Small intestine (tissue), 7 donors: Measurements from ENCODE around the gene NKX6-2. TPM values are rescaled to one million over a fixed set of nuclear protein-coding genes. Genes with fewer than 3 reads are reported as not detected.

Source experiments
- DNase-seq, 2 donors: peaks; one replicate each; pipeline versions ENCODE4 v3.0.0 to v3.0.0-alpha.2; 2013
- FAIRE-seq: peaks from 2 replicates; lab custom pipeline; 2012; peaks lifted over from hg19 to GRCh38; lab: Jason Lieb, UNC
- H3K27ac ChIP-seq, 3 donors: one replicate each; pipeline ENCODE4 v1.5.1; 2013; ENCODE audit warnings: low read length in 2 of 3, mild to moderate bottlenecking in 2 of 3, control low read depth in 1 of 3, inconsistent platforms in 1 of 3, low read depth in 1 of 3, moderate library complexity in 1 of 3
- H3K27me3 ChIP-seq, 3 donors: one replicate each; pipeline ENCODE4 v1.6.1; 2013; ENCODE audit warnings: low read length in 3 of 3, inconsistent platforms in 1 of 3; ENCODE audit not compliant: control insufficient read depth in 3 of 3, insufficient read depth in 3 of 3
- H3K36me3 ChIP-seq, 3 donors: one replicate each; pipeline ENCODE4 v1.6.1; 2013; ENCODE audit warnings: low read length in 3 of 3, inconsistent platforms in 1 of 3, low read depth in 1 of 3, mild to moderate bottlenecking in 1 of 3, moderate library complexity in 1 of 3; ENCODE audit not compliant: control insufficient read depth in 3 of 3, insufficient read depth in 2 of 3
- H3K4me1 ChIP-seq, 3 donors: one replicate each; pipeline ENCODE4 v1.6.1; 2013; ENCODE audit warnings: low read length in 2 of 3, inconsistent platforms in 1 of 3, low read depth in 1 of 3, mild to moderate bottlenecking in 1 of 3, moderate library complexity in 1 of 3; ENCODE audit not compliant: control insufficient read depth in 3 of 3, insufficient read depth in 2 of 3
- H3K4me3 ChIP-seq, 3 donors: one replicate each; pipeline ENCODE4 v1.5.1; 2013; ENCODE audit warnings: low read length in 3 of 3, control low read depth in 1 of 3, inconsistent platforms in 1 of 3, low read depth in 1 of 3, mild to moderate bottlenecking in 1 of 3, moderate library complexity in 1 of 3
- H3K9me3 ChIP-seq, 2 donors: one replicate each; pipeline ENCODE4 v1.6.1; 2013; ENCODE audit warnings: low read depth in 1 of 2, low read length in 1 of 2; ENCODE audit not compliant: control insufficient read depth in 2 of 2, insufficient read depth in 1 of 2
- WGBS, 3 donors: extraction: QIAGEN DNeasy Blood & Tissue Kit; methylation state at CpG; one replicate each; pipeline ENCODE4 v1.1.7; 2013; 5-methylcytosine and 5-hydroxymethylcytosine counted together
- polyA plus RNA-seq, 4 donors: library from polyadenylated mRNA; stranded (reverse) in 3 of 4; unstranded in 1 of 4; fragments of 200-250 nt in 3 of 4; fragments of 120-200 nt in 1 of 4; gene quantifications; one replicate each; pipeline versions ENCODE4 v1.2.1 to v1.2.3, GENCODE V29; 2013
- donor health status: healthy with polysubstance abuse.
- donor health status: control.
- donor health status: control.
- donor health status: Bipolar disorder and iron deficiency.
- donor health status: healthy.

NKX6-2 gene
- polyA plus RNA-seq, 4 donors, result 0.03 to 0.07 TPM; not detected in 2

DNA sequence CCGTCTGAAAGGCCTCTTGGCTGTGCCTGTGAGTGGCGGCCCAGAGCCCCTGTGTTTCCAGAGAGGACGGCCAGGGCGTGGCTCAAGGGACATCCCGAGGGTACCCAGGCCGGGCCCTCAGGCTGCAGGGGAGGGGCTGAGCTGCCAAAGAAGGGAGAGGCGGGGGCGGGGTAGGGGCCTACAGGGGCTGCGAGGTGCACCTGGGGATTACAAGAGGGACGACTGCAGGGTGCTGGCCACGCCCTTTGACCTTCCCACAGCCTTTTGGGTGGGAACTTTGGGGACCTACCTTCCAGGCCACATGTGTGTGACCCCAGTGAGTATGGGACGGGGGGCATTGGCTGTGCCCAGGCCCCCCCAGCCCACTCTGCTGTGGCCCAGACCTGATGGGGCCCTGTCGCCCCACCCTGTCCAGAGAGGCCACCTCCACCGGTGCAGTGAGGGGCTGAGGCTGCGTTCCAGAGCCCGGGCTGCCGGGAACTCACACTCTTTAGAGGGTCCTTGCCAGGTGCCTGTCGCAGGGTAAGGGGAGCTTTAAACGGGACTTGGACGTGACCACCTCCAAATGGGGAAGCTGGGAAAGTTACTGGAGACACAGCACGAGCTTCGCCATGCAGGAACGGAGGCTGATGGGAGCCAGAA lies 19.0 kb upstream of the NKX6-2 start:
- Histone ChIP-seq H3K4me1 (no peaks in the 10 kb centered on the region), H3K27me3 (peaks cover 0 to 2% (median 0%) of the 10 kb centered on the region in 3 donors), H3K4me3 (no peak overlapping the region), H3K9me3 (peaks cover 0 to 6% of the 10 kb centered on the region in 2 donors), H3K27ac (no peak overlapping the region), H3K36me3 (no peaks in the 10 kb centered on the region)
- WGBS, 3 donors, result 38 to 67% (median 53%) methylated on average over 22 to 23 of the region's 23 CpGs
- no peak for FAIRE-seq
- no peak for DNase-seq

DNA sequence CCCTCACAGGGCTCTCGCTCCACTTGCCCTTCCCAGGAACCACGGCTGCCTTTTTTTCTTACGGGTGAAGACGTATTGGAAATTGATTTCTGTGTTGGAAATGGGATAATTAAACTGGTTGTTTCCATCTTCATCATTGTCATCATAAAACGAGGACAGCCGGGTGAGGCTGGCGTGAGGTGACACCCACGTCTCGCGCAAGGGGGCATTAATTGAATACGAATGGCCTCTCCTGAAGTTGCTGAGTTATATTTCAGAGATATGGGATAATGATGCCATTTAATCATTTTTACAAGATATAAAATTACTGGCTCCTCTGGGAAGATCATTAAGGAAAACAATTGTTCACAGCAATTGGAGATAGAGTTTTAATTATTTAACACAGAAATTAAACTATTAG lies 18.3 kb upstream of the NKX6-2 start:
- DNase-seq (no peak), FAIRE-seq (no peak)
- WGBS, 3 donors, result 82 to 94% (median 86%) methylated on average over 11 of the region's 11 CpGs
- no peaks in the 10 kb centered on the region for H3K36me3 ChIP-seq
- H3K27me3 ChIP-seq, result peaks cover 0 to 2% (median 0%) of the 10 kb centered on the region in 3 donors
- H3K27ac ChIP-seq, result no peak overlapping the region
- H3K9me3 ChIP-seq, result peaks cover 0 to 6% of the 10 kb centered on the region in 2 donors
- H3K4me1 ChIP-seq, result no peaks in the 10 kb centered on the region
- no peak overlapping the region for H3K4me3 ChIP-seq

DNA sequence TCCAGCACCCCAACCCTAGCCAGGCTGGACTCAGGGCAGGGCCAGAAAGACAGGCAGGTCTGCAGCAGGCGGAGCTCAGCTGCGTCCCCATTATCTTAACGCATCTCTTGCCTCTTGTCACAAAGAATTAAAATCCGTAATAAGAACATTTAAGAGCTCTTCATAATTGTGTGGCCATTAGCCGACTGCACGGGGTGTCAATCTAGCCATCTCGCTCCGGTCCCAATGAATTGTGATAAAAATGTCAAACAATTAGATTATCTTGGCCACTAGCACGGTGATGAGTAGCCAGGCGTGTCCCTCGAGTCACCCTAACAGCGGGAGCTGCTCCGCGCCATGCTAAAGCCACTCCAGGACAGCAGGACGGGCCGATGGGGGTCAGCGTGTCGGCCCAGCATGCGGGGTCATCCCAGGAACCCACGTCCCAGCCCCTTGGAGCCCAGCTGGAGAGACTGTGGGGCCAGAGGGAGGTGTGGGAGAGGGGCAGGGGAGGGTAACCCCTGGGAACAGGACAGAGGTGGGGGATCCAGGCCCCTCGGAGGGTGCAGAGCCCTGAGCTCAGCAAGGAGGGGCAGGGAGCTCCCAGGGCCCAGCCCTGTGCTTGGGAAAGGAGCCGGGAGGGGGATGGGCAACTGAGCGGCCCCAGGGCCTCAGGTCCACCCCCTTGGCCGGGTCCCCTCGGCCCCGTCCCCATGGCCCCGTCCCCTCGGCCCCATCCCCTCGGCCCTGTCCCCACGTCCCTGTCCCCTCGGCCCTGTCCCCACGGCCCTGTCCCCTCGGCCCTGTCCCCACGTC lies 17.7 kb upstream of the NKX6-2 start:
- FAIRE-seq (no peak), DNase-seq (no peak)
- H3K36me3 ChIP-seq, result no peaks in the 10 kb centered on the region
- peaks cover 0 to 2% (median 0%) of the 10 kb centered on the region in 3 donors for H3K27me3 ChIP-seq
- no peaks in the 10 kb centered on the region for H3K4me1 ChIP-seq
- H3K27ac ChIP-seq, result no peak overlapping the region
- H3K9me3 ChIP-seq, result peaks cover 0 to 6% of the 10 kb centered on the region in 2 donors
- 72 to 85% (median 79%) methylated on average over 26 to 34 of the region's 34 CpGs for WGBS, 3 donors
- H3K4me3 ChIP-seq, result no peak overlapping the region

DNA sequence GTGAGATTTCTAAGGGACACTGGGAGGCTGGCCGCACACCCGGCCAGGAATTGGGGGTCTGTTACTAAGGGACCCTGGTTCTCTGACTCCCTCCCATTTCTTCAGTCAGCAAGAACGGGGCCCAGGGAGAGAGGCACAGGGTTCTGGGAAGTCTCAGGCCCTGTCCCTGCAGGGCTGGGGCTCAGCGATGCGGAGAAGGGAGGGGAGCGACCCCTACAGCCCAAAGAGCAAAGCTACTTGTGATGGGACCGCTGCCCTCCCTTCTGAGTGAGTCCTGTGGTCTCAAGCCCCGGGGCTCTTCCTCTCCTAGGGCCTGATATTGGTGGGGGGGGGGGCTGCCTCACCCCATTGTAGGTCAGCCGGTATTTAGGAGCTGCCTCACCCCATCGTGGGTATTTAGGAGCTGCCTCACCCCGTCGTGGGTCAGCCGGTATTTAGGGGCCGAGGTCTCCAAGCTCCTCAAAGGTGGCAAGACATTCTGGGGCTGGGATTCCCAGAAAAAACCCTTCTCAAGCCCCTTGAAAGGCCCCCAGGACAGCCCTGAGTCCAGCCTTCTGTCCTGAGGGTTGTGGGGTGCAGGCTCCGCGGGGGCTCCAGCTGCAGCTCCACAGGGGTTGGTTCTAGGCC lies 16.9 kb upstream of the NKX6-2 start:
- no peaks in the 10 kb centered on the region for H3K36me3 ChIP-seq
- H3K27ac ChIP-seq, result no peak overlapping the region
- 69 to 82% (median 71%) methylated on average over 16 of the region's 16 CpGs for WGBS, 3 donors
- DNase-seq, result no peak
- H3K4me1 ChIP-seq, result no peaks in the 10 kb centered on the region
- H3K9me3 ChIP-seq, result peaks cover 0 to 6% of the 10 kb centered on the region in 2 donors
- peaks cover 0 to 2% (median 0%) of the 10 kb centered on the region in 3 donors for H3K27me3 ChIP-seq
- FAIRE-seq, result no peak
- H3K4me3 ChIP-seq, result no peak overlapping the region

DNA sequence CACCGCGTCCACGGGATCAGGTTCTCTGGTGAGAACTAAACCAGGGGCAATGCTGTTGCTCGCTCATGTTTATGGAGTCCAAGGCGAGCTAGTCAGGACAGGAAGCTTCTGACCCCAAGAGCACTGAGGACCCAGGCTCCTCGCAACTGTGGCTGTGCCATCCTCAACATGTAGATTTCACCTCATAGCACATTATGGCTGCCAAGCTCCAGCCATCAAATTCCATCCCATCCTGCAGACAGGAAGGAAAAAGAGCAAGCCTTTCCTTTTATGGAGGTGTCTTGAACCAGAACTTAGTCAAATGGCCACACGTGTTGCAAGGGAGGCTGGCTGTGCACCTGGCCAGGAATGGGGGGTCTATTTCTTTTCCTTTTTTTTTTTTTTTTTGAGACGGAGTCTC lies 16.1 kb upstream of the NKX6-2 start:
- peaks cover 0 to 2% (median 0%) of the 10 kb centered on the region in 3 donors for H3K27me3 ChIP-seq
- no peak overlapping the region for H3K27ac ChIP-seq
- FAIRE-seq (no peak), DNase-seq (no peak)
- H3K9me3 ChIP-seq, result peaks cover 0 to 6% of the 10 kb centered on the region in 2 donors
- H3K4me1 ChIP-seq, result no peaks in the 10 kb centered on the region
- no peaks in the 10 kb centered on the region for H3K36me3 ChIP-seq
- 85 to 94% (median 91%) methylated on average over 8 of the region's 8 CpGs for WGBS, 3 donors
- H3K4me3 ChIP-seq, result no peak overlapping the region

DNA sequence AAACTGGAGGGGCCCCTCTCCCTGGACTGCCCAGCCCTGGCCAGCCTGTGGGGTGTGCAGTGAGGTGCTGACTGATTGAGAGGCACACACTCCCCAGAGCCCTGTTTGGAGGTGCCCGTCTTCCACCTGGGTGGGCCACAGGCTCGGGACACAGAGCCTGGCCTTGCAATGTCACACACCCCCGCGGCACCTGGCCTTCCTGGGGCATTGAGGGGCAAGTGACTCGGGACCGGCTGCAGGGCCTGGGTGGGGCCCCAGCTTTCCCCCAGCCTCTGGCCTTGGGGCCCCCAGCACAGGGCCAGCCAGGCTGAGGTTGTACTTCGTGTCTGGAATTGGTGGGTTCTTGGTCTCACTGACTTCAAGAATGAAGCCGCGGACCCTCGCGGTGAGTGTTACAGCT lies 13.9 kb upstream of the NKX6-2 start:
- FAIRE-seq, result no peak
- Histone ChIP-seq H3K9me3 (peaks cover 0 to 6% of the 10 kb centered on the region in 2 donors), H3K4me1 (no peaks in the 10 kb centered on the region), H3K36me3 (no peaks in the 10 kb centered on the region), H3K4me3 (no peak overlapping the region), H3K27ac (no peak overlapping the region), H3K27me3 (peaks cover 0 to 2% (median 0%) of the 10 kb centered on the region in 3 donors)
- DNase-seq, result no peak
- WGBS, 3 donors, result 89 to 98% (median 90%) methylated on average over 10 to 11 of the region's 11 CpGs

DNA sequence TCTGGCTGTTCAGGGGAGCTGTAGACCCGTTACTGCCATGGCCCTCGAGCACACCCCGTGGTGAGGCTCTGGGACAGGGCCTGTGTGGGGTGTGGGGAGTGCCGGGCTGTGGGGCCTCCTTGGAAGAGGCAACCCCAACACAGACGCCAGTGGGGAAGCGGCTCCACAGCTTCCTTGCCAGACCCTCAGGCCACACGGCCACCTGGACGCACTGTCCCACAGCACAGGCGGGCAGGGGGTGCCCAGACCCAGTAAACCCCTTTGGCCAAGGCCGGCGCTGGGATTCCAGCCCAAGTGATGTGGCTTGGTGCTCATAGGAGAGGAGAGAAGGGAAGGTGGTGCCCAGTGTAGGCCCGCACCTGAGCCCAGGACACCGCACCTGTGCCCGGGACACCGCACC lies 12.9 kb upstream of the NKX6-2 start:
- WGBS, 3 donors, result 83 to 91% (median 89%) methylated on average over 10 to 15 of the region's 15 CpGs
- H3K4me1 ChIP-seq, result no peaks in the 10 kb centered on the region
- no peak for DNase-seq
- no peak overlapping the region for H3K4me3 ChIP-seq
- H3K9me3 ChIP-seq, result peaks cover 0 to 6% of the 10 kb centered on the region in 2 donors
- H3K27ac ChIP-seq, result no peak overlapping the region
- no peak for FAIRE-seq
- H3K36me3 ChIP-seq, result no peaks in the 10 kb centered on the region
- H3K27me3 ChIP-seq, result peaks cover 0 to 2% (median 0%) of the 10 kb centered on the region in 3 donors

DNA sequence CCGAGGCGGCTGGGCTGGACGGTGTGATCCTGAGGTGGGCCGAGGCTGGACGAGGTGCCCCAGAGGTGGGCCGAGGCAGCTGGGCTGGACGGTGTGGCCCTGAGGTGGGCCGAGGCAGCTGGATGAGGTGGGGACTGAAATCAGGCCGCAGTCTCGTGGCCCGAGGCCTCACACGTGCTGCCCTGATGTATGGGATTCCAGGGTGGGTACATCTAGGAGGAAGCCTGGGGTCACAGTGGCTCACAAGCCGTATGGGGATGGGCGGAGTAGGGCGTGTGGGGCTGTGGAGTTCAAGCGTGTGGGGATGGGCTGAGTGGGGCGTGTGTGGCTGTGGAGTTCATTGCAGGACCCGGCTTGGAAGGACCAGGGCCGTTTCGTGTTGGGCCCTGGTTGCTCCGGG lies 12.5 kb upstream of the NKX6-2 start:
- no peak for DNase-seq
- no peak overlapping the region for H3K27ac ChIP-seq
- no peaks in the 10 kb centered on the region for H3K4me1 ChIP-seq
- 80 to 87% (median 86%) methylated on average over 20 to 21 of the region's 21 CpGs for WGBS, 3 donors
- no peaks in the 10 kb centered on the region for H3K36me3 ChIP-seq
- no peak overlapping the region for H3K4me3 ChIP-seq
- FAIRE-seq, result no peak
- peaks cover 0 to 6% of the 10 kb centered on the region in 2 donors for H3K9me3 ChIP-seq
- H3K27me3 ChIP-seq, result peaks cover 0 to 2% (median 2%) of the 10 kb centered on the region in 3 donors
